ENCODE data around the gene CMSS1. TPM values are rescaled to one million over a fixed set of nuclear protein-coding genes. Genes with fewer than 3 reads are reported as not detected.

Gene CMSS1
- total RNA-seq, 1 experiment from 2014 or later, result 64.1 TPM

DNA sequence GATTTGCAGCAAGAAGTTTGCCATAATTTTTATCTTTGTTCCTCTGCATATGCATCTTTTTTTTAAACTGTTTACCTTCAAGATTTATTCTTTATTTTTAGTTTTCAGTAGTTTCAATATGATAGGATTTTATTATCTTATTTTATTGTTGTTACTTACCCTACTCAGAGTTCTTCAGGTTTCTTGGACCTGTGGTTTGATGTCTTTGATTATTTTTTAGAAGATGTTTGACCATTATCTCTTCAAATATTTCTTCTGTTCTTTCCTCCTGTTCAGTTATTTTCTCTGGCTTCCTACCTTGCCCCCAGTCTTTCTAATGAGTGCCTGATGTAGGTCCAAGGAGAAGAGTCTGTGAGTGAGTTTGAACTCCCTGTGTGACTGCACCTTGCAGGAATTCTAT lies 158.9 kb downstream of the CMSS1 start (continued):
- TF ChIP-seq, protein P1, sequence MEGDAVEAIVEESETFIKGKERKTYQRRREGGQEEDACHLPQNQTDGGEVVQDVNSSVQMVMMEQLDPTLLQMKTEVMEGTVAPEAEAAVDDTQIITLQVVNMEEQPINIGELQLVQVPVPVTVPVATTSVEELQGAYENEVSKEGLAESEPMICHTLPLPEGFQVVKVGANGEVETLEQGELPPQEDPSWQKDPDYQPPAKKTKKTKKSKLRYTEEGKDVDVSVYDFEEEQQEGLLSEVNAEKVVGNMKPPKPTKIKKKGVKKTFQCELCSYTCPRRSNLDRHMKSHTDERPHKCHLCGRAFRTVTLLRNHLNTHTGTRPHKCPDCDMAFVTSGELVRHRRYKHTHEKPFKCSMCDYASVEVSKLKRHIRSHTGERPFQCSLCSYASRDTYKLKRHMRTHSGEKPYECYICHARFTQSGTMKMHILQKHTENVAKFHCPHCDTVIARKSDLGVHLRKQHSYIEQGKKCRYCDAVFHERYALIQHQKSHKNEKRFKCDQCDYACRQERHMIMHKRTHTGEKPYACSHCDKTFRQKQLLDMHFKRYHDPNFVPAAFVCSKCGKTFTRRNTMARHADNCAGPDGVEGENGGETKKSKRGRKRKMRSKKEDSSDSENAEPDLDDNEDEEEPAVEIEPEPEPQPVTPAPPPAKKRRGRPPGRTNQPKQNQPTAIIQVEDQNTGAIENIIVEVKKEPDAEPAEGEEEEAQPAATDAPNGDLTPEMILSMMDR (IDR thresholded peaks at IDR 0.05 in 2 of 3, conservative IDR thresholded peaks at IDR 0.05 in 1 of 3; ENCODE audit: borderline replicate concordance in 1 of 3, insufficient read depth in 1 of 3, low read depth in 2 of 3, low read length in 2 of 3), result no peak
- TF ChIP-seq EGR1 (IDR thresholded peaks at IDR 0.05; ENCODE audit: low read depth) (no peak), ELF1 (IDR thresholded peaks at IDR 0.05; ENCODE audit: borderline replicate concordance, low read depth) (no peak), SRF (IDR thresholded peaks at IDR 0.05; ENCODE audit: low read depth) (no peak), RAD21 (IDR thresholded peaks at IDR 0.05; ENCODE audit: low read depth) (no peak), POLR2AphosphoS5 (IDR thresholded peaks at IDR 0.05; ENCODE audit: low read depth, low read length) (no peak)
- TF ChIP-seq, protein P2, sequence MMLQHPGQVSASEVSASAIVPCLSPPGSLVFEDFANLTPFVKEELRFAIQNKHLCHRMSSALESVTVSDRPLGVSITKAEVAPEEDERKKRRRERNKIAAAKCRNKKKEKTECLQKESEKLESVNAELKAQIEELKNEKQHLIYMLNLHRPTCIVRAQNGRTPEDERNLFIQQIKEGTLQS (IDR thresholded peaks at IDR 0.05), result no peak

DNA sequence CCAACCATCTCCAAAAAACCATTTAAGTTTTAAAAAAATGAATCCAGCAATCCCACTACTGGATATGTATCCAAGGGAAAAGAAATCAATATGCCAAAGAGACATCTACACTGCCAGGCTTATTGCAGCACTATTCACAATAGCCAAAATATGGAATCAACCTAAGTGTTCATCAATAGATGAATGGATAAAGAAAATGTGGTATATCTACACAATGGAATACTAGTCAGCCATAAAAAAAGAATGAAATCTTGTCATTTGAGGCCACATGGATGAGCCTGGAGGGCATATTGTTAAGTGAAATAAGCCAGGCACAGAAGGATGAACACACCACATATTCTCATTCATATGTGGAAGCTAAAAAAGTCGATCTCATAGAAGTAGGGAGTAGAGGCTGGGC lies 160.6 kb downstream of the CMSS1 start:
- peaks cover 0 to 4% of the 10 kb centered on the region in 2 experiments; a peak in 1 of 4 replicates for H3K4me1 ChIP-seq (ENCODE audit: control insufficient read depth in 1 of 2, insufficient read depth in 2 of 2, low read length in 2 of 2)
- H4K20me1 ChIP-seq (ENCODE audit: insufficient read depth), result peaks cover 5% of the 10 kb centered on the region; the same call in 1 of the 2 replicates
- H2AFZ ChIP-seq (ENCODE audit: low read depth, low read length, poor library complexity, severe bottlenecking), result no peak overlapping the region
- DNase-seq (ENCODE audit: low read depth, low spot score), result no peak
- ChIA-PET POLR2A (no interaction called here), RAD21 (ENCODE audit: low non-redundant PET in 1 of 2, low total read pairs in 2 of 2, uncharacterized antibody in 2 of 2, unreplicated experiment in 2 of 2) (no interaction called here), CTCF (no interaction called here)
- ATAC-seq, result no peak
- no peaks in the 10 kb centered on the region for H3K9me3 ChIP-seq (ENCODE audit: control insufficient read depth in 1 of 2, insufficient read depth in 1 of 2, low read depth in 1 of 2, low read length in 2 of 2)
- H3K4me3 ChIP-seq (replicated peaks in 1 of 2; ENCODE audit: low read depth in 1 of 2, low read length in 2 of 2), result no peak overlapping the region
- no peak overlapping the region for H3K4me2 ChIP-seq (ENCODE audit: low read length)
- no TSS peak for BruUV-seq (replicated peaks)
- no peaks in the 10 kb centered on the region for H3K9me2 ChIP-seq (ENCODE audit: insufficient read depth)
- H3K36me3 ChIP-seq (ENCODE audit: control insufficient read depth in 1 of 2, insufficient read depth in 2 of 2, low read length in 2 of 2), result no peaks in the 10 kb centered on the region
- intact Hi-C loops (cut with micrococcal nuclease), result no loop called here
- no peaks in the 10 kb centered on the region for H3K79me2 ChIP-seq (ENCODE audit: insufficient read depth, low read length)
- H3K27ac ChIP-seq (ENCODE audit: low read depth, low read length), result no peak overlapping the region
- no peaks in the 10 kb centered on the region for H3K27me3 ChIP-seq (ENCODE audit: insufficient read depth, low read length)
- H3K9ac ChIP-seq (ENCODE audit: low read length), result no peak overlapping the region
- TF ChIP-seq EGR1 (IDR thresholded peaks at IDR 0.05; ENCODE audit: low read depth) (no peak), POLR2A (IDR thresholded peaks at IDR 0.05; ENCODE audit: borderline replicate concordance, extremely low read depth, insufficient read depth, insufficient read length) (no peak), ZNF274 (IDR thresholded peaks at IDR 0.05; ENCODE audit: low read depth, low read length) (no peak), POLR2AphosphoS5 (IDR thresholded peaks at IDR 0.05; ENCODE audit: low read depth, low read length) (no peak), FOSL1 (IDR thresholded peaks at IDR 0.05; ENCODE audit: low read depth) (no peak), CEBPB (IDR thresholded peaks at IDR 0.05; ENCODE audit: low read depth) (no peak), YY1 (IDR thresholded peaks at IDR 0.05; ENCODE audit: extremely low read depth, insufficient replicate concordance, low read depth, low read length) (no peak), ZFX (IDR thresholded peaks at IDR 0.05) (no peak), TCF7L2 (IDR thresholded peaks at IDR 0.05; ENCODE audit: borderline replicate concordance, extremely low read depth, insufficient read depth, insufficient read length) (no peak), JUND (IDR thresholded peaks at IDR 0.05) (no peak), SRF (IDR thresholded peaks at IDR 0.05; ENCODE audit: low read depth) (no peak)
- TF ChIP-seq, protein P3, sequence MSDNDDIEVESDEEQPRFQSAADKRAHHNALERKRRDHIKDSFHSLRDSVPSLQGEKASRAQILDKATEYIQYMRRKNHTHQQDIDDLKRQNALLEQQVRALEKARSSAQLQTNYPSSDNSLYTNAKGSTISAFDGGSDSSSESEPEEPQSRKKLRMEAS (IDR thresholded peaks at IDR 0.05), result no peak
- TF ChIP-seq, protein P1 (IDR thresholded peaks at IDR 0.05 in 2 of 3, conservative IDR thresholded peaks at IDR 0.05 in 1 of 3; ENCODE audit: borderline replicate concordance in 1 of 3, insufficient read depth in 1 of 3, low read depth in 2 of 3, low read length in 2 of 3), result no peak
- TF ChIP-seq, protein P4, sequence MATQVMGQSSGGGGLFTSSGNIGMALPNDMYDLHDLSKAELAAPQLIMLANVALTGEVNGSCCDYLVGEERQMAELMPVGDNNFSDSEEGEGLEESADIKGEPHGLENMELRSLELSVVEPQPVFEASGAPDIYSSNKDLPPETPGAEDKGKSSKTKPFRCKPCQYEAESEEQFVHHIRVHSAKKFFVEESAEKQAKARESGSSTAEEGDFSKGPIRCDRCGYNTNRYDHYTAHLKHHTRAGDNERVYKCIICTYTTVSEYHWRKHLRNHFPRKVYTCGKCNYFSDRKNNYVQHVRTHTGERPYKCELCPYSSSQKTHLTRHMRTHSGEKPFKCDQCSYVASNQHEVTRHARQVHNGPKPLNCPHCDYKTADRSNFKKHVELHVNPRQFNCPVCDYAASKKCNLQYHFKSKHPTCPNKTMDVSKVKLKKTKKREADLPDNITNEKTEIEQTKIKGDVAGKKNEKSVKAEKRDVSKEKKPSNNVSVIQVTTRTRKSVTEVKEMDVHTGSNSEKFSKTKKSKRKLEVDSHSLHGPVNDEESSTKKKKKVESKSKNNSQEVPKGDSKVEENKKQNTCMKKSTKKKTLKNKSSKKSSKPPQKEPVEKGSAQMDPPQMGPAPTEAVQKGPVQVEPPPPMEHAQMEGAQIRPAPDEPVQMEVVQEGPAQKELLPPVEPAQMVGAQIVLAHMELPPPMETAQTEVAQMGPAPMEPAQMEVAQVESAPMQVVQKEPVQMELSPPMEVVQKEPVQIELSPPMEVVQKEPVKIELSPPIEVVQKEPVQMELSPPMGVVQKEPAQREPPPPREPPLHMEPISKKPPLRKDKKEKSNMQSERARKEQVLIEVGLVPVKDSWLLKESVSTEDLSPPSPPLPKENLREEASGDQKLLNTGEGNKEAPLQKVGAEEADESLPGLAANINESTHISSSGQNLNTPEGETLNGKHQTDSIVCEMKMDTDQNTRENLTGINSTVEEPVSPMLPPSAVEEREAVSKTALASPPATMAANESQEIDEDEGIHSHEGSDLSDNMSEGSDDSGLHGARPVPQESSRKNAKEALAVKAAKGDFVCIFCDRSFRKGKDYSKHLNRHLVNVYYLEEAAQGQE (IDR thresholded peaks at IDR 0.05; ENCODE audit: low read depth), result no peak
- TF ChIP-seq, protein P2 (IDR thresholded peaks at IDR 0.05), result no peak
